Measurements from ENCODE around the gene GGACT.

GGACT gene

GRCh38 chr13:100512422-100512821 lies 76.2 kb downstream of the GGACT start:
- no peak for DNase-seq (ENCODE audit: low read depth, low spot score)
- H3K4me3 ChIP-seq (ENCODE audit: low read depth, low read length), result no peak overlapping the region
- TF ChIP-seq, protein P1, sequence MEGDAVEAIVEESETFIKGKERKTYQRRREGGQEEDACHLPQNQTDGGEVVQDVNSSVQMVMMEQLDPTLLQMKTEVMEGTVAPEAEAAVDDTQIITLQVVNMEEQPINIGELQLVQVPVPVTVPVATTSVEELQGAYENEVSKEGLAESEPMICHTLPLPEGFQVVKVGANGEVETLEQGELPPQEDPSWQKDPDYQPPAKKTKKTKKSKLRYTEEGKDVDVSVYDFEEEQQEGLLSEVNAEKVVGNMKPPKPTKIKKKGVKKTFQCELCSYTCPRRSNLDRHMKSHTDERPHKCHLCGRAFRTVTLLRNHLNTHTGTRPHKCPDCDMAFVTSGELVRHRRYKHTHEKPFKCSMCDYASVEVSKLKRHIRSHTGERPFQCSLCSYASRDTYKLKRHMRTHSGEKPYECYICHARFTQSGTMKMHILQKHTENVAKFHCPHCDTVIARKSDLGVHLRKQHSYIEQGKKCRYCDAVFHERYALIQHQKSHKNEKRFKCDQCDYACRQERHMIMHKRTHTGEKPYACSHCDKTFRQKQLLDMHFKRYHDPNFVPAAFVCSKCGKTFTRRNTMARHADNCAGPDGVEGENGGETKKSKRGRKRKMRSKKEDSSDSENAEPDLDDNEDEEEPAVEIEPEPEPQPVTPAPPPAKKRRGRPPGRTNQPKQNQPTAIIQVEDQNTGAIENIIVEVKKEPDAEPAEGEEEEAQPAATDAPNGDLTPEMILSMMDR (IDR thresholded peaks at IDR 0.05; ENCODE audit: insufficient read depth, low read length, missing control alignments), result no peak
- ChIA-PET CTCF (interaction anchor here (1.2 to 9.4 kb wide), 4 partner anchors 12 to 598 kb away, joined by 3 to 89 read pairs (median 10); no protein-coding TSS in a partner anchor), POLR2A (no interaction called here)

DNA sequence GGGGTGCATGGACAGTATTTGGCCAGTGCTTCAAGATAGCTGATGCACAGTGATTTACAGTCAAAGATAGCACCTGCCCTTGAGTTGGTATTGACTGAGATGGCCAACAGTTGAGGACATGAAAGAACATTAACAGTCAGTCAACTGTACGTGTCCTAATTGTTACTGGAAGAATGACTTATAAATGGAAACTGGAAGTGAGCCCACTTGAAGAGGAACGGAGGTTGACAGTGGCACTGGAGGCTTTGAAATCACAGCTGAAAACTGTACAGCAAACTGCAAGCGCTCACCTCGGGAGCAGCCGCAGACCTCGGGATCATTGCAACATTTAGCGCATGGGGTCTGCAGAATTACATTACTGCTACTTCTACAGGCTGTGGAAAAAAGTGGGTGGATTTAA lies 77.1 kb downstream of the GGACT start:
- TF ChIP-seq, protein P1 (IDR thresholded peaks at IDR 0.05; ENCODE audit: insufficient read depth, low read length, missing control alignments), result no peak
- DNase-seq (ENCODE audit: low read depth, low spot score), result no peak
- no peak overlapping the region for H3K4me3 ChIP-seq (ENCODE audit: low read depth, low read length)
- POLR2A ChIA-PET, result no interaction called here
- CTCF ChIA-PET, result interaction anchor here (1.1 to 9.4 kb wide), 2 partner anchors 9 to 597 kb away, joined by 3 to 89 read pairs; no protein-coding TSS in a partner anchor

DNA sequence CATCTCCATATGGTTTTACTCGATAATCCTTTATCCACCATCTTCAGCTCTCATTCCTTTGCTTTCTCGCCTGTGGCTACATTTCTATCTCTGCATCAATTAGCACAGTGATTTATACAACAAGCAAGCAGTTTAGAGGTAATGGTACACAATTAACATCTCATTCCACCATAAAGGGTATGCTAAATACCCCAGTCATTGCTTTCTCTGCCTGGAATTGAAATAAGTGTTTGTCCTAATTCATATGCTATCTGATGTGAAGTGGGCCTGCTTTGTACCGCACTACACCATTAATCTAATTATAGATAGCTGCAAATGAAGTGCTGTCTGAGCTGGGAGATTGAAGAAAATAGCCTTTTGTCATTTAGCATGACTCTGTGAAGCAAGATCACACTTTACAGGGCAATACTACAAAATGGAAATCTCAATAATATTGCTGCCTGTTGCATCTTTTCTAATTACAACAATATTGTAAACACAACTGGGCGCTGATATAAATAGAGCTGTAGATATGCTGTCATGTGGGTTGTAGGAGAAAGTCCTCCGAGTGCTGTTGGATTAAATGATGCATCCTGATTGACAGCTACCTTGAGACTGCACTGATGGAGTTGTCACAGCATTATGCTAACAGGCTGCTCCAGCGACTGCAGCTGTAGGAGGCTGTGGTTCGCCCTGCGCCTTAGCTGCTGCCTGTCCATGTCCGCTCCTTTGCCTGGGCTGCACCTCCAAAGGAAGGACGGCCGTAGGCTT lies 78.2 kb downstream of the GGACT start:
- no peak for DNase-seq (ENCODE audit: low read depth, low spot score)
- TF ChIP-seq, protein P1 (IDR thresholded peaks at IDR 0.05; ENCODE audit: insufficient read depth, low read length, missing control alignments), result no peak
- no peak overlapping the region for H3K4me3 ChIP-seq (ENCODE audit: low read depth, low read length)
- POLR2A ChIA-PET, result no interaction called here
- CTCF ChIA-PET, result interaction anchor here (0.7 to 9.4 kb wide), 5 partner anchors 10 to 854 kb away, joined by 3 to 89 read pairs (median 3); no protein-coding TSS in a partner anchor

- TF ChIP-seq, protein P1 (IDR thresholded peaks at IDR 0.05; ENCODE audit: insufficient read depth, low read length, missing control alignments), result no peak
- no peak for DNase-seq (ENCODE audit: low read depth, low spot score)
- POLR2A ChIA-PET, result no interaction called here
- H3K4me3 ChIP-seq (ENCODE audit: low read depth, low read length), result no peak overlapping the region
- CTCF ChIA-PET, result interaction anchor here (1.3 kb wide), 1 partner anchor 853 kb away, joined by 4 read pairs; no protein-coding TSS in a partner anchor
Measured at GRCh38 chr13:100508996-100509395, 79.6 kb downstream of the GGACT start.

DNA sequence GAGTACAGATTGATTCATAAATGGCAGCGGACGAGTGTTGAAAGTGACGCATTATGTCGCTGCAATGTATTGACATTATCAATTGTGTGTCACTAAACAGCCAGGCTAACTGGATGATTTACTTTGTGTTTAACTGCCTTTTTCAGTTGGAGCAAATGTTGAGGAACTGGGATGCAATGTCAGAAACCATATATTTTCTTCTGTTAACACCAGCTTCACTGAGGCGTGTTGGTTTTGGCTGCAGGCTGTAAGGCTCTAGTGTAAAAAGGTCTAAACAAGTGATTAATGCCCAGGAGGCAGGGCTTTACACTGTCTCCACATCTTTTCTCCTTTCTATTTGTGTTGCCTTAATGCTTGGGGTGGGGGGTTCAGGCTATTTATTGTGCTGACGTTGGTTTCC lies 80.1 kb downstream of the GGACT start:
- CTCF ChIA-PET, result no interaction called here
- TF ChIP-seq, protein P1 (IDR thresholded peaks at IDR 0.05; ENCODE audit: insufficient read depth, low read length, missing control alignments), result no peak
- no peak for DNase-seq (ENCODE audit: low read depth, low spot score)
- POLR2A ChIA-PET, result no interaction called here
- H3K4me3 ChIP-seq (ENCODE audit: low read depth, low read length), result no peak overlapping the region

- TF ChIP-seq, protein P1 (IDR thresholded peaks at IDR 0.05; ENCODE audit: insufficient read depth, low read length, missing control alignments), result no peak
- ChIA-PET POLR2A (no interaction called here), CTCF (interaction anchor here (1.2 kb wide), 1 partner anchor 8 kb away, joined by 3 read pairs; no protein-coding TSS in a partner anchor)
- H3K4me3 ChIP-seq (ENCODE audit: low read depth, low read length), result no peak overlapping the region
- DNase-seq (ENCODE audit: low read depth, low spot score), result no peak
Measured at GRCh38 chr13:100506600-100507422, 81.8 kb downstream of the GGACT start.

Measured in AG04449 (cell line).